ENCODE data around the gene PRKG1. TPM values are rescaled to one million over a fixed set of nuclear protein-coding genes. Genes with fewer than 3 reads are reported as not detected.

The PRKG1 gene
- total and polyA plus RNA-seq, 2 experiments from 2014 or later: 18.2 to 21.1 TPM

- TF ChIP-seq NANOG (IDR thresholded peaks at IDR 0.05; ENCODE audit: borderline replicate concordance): no peak
- no peak for TF ChIP-seq STAT1 (IDR thresholded peaks at IDR 0.05; ENCODE audit: unreplicated experiment)
- TF ChIP-seq CREB1 (CRISPR knock-in tag; IDR thresholded peaks at IDR 0.05; ENCODE audit: low read depth): no peak
- no peak for TF ChIP-seq ZNF114 (CRISPR knock-in tag; IDR thresholded peaks at IDR 0.05)
- TF ChIP-seq ZNF331 (CRISPR knock-in tag; IDR thresholded peaks at IDR 0.05; ENCODE audit: low read depth): no peak
- no peak for TF ChIP-seq EZH2phosphoT487 (IDR thresholded peaks at IDR 0.05; ENCODE audit: unreplicated experiment)
These were observed 456.3 kb downstream of the PRKG1 start (continued) for GRCh38 chr10:51530541-51530940.

- Mint-ChIP-seq H3K4me1 (peaks cover 18% of the 10 kb centered on the region), H3K9me3 (no peaks in the 10 kb centered on the region), H3K4me3 (no peak overlapping the region), H3K36me3 (ENCODE audit: low read depth) (no peaks in the 10 kb centered on the region), H3K27ac (no peak overlapping the region), H3K27me3 (ENCODE audit: insufficient read depth, low read depth, poor library complexity) (no peaks in the 10 kb centered on the region)
- no peaks in the 10 kb centered on the region for H3K79me2 ChIP-seq (replicated peaks; ENCODE audit: insufficient read depth)
- no peaks in the 10 kb centered on the region for H3K36me3 ChIP-seq (ENCODE audit: insufficient read depth)
- H3K27me3 ChIP-seq (ENCODE audit: insufficient read depth): no peaks in the 10 kb centered on the region
- no peak overlapping the region for H3K4me2 ChIP-seq
- DNase-seq (ENCODE audit: low spot score): no peak
- no peak overlapping the region for H3K27ac ChIP-seq (ENCODE audit: low read depth)
- no peaks in the 10 kb centered on the region for H3K9me2 ChIP-seq (ENCODE audit: insufficient read depth)
- TF ChIP-seq ZNF114 (CRISPR knock-in tag; IDR thresholded peaks at IDR 0.05): no peak
- no peak for TF ChIP-seq CTCF (conservative IDR thresholded peaks at IDR 0.05; ENCODE audit: low read depth in 2 of 2)
- TF ChIP-seq POLR2AphosphoS5 (IDR thresholded peaks at IDR 0.05; ENCODE audit: low read depth): no peak
- no peak for TF ChIP-seq ZNF331 (CRISPR knock-in tag; IDR thresholded peaks at IDR 0.05; ENCODE audit: low read depth)
- no peak for TF ChIP-seq JUNB (IDR thresholded peaks at IDR 0.05; ENCODE audit: unreplicated experiment)
- TF ChIP-seq CREB1 (CRISPR knock-in tag; IDR thresholded peaks at IDR 0.05; ENCODE audit: low read depth): no peak
- TF ChIP-seq ETS1 (IDR thresholded peaks at IDR 0.05): no peak
- TF ChIP-seq EZH2 (IDR thresholded peaks at IDR 0.05; ENCODE audit: low read depth, unreplicated experiment): no peak
- TF ChIP-seq STAT1 (IDR thresholded peaks at IDR 0.05; ENCODE audit: unreplicated experiment): no peak
- TF ChIP-seq NANOG (IDR thresholded peaks at IDR 0.05; ENCODE audit: borderline replicate concordance): no peak
- no peak for TF ChIP-seq ZNF462 (CRISPR knock-in tag; IDR thresholded peaks at IDR 0.05)
- no peak for TF ChIP-seq REST (IDR thresholded peaks at IDR 0.05; ENCODE audit: unreplicated experiment)
- no peak for TF ChIP-seq EZH2phosphoT487 (IDR thresholded peaks at IDR 0.05; ENCODE audit: unreplicated experiment)
- H2AFZ ChIP-seq: no peak overlapping the region
- no peak for ATAC-seq
- no peaks in the 10 kb centered on the region for H3K4me1 ChIP-seq (ENCODE audit: insufficient read depth)
- H4K20me1 ChIP-seq (replicated peaks; ENCODE audit: insufficient read depth): no peaks in the 10 kb centered on the region
- no peak overlapping the region for H3K4me3 ChIP-seq
- no peaks in the 10 kb centered on the region for H3F3A ChIP-seq (replicated peaks; ENCODE audit: low read depth)
These were observed 457.8 kb downstream of the PRKG1 start for GRCh38 chr10:51532044-51532443.

All from GM23338 (cell line).